WTC11 (cell line): ENCODE measurements around the gene PCDHGA4. TPM values are rescaled to one million over a fixed set of nuclear protein-coding genes. Genes with fewer than 3 reads are reported as not detected.
A peak's percentile ranks its signal among the peaks of the same experiment; 100 is the strongest.

ENCODE experiments used
- ATAC-seq: fragments of 200-7000 bp; cut with Tn5 transposase; 2 replicates; pipeline ENCODE4 v1.10.0; 2021; ENCODE audit warnings: mild to moderate bottlenecking, moderate library complexity
- CTCF ChIA-PET: fragments of 300-600 bp; sonication (Branson Sonifier 250); formaldehyde crosslinking; loops from one replicate; lab custom pipeline; 2021; ENCODE audit warnings: antibody characterized with exemption; lab: Charles Lee
- POLR2A ChIA-PET: fragments of 350-600 bp; sonication (Branson Sonifier 250); formaldehyde crosslinking; loops from one replicate; lab custom pipeline; 2021; ENCODE audit warnings: antibody characterized with exemption; lab: Charles Lee
- DNase-seq: peaks from one replicate; pipeline ENCODE4 v3.0.0; 2021; ENCODE audit warnings: low spot score
- H3K27ac Mint-ChIP-seq: 2 replicates; pipeline ENCODE4 v1.8.0; 2021; ENCODE audit warnings: mixed read lengths
- H3K27me3 Mint-ChIP-seq: 2 replicates; pipeline ENCODE4 v1.8.0; 2021; ENCODE audit warnings: low read depth, mild to moderate bottlenecking, moderate library complexity, mixed read lengths
- H3K36me3 Mint-ChIP-seq: 2 replicates; pipeline ENCODE4 v1.8.0; 2021; ENCODE audit warnings: mixed read lengths
- H3K4me1 Mint-ChIP-seq: 2 replicates; pipeline ENCODE4 v1.8.0; 2022; ENCODE audit warnings: mixed read lengths
- H3K4me3 Mint-ChIP-seq: 2 replicates; pipeline ENCODE4 v1.8.0; 2021; ENCODE audit warnings: mild to moderate bottlenecking, moderate library complexity, mixed read lengths
- H3K9me3 Mint-ChIP-seq: 2 replicates; pipeline ENCODE4 v1.8.0; 2021; ENCODE audit warnings: mixed read lengths
- ATF2 ChIP-seq: sonication (generic); formaldehyde crosslinking; IDR thresholded peaks from 2 replicates; pipeline ENCODE4 v1.8.1; 2022; ENCODE audit warnings: low read depth, missing genetic modification reagents, borderline replicate concordance
- CREB1 ChIP-seq: sonication (generic); formaldehyde crosslinking; IDR thresholded peaks from 2 replicates; pipeline ENCODE4 v1.8.0; 2023; ENCODE audit warnings: mild to moderate bottlenecking, missing genetic modification reagents
- CTCF ChIP-seq: fragments of 200-600 bp; IDR thresholded peaks from 2 replicates; pipeline ENCODE4 v1.8.0; 2022; ENCODE audit warnings: antibody characterized with exemption
- FOXK1 ChIP-seq: sonication (generic); formaldehyde crosslinking; IDR thresholded peaks from 2 replicates; pipeline ENCODE4 v1.8.0; 2022; ENCODE audit warnings: mild to moderate bottlenecking, moderate library complexity, missing genetic modification reagents
- FOXP4 ChIP-seq: sonication (generic); formaldehyde crosslinking; IDR thresholded peaks from 2 replicates; pipeline ENCODE4 v1.8.0; 2022; ENCODE audit warnings: mild to moderate bottlenecking, missing genetic modification reagents
- MYBL2 ChIP-seq: sonication (generic); formaldehyde crosslinking; IDR thresholded peaks from 2 replicates; pipeline ENCODE4 v1.8.1; 2023; ENCODE audit warnings: mild to moderate bottlenecking, moderate library complexity, missing genetic modification reagents
- SMAD4 ChIP-seq: sonication (generic); formaldehyde crosslinking; IDR thresholded peaks from 2 replicates; pipeline ENCODE4 v1.8.0; 2022; ENCODE audit warnings: mild to moderate bottlenecking, missing genetic modification reagents
- SP1 ChIP-seq: sonication (generic); formaldehyde crosslinking; conservative IDR thresholded peaks from 2 replicates; pipeline ENCODE4 v1.8.1; 2022; ENCODE audit warnings: missing genetic modification reagents
- ZNF232 ChIP-seq: sonication (generic); formaldehyde crosslinking; IDR thresholded peaks from 2 replicates; pipeline ENCODE4 v1.8.0; 2022; ENCODE audit warnings: mild to moderate bottlenecking, missing genetic modification reagents
- ZNF317 ChIP-seq: sonication (generic); formaldehyde crosslinking; IDR thresholded peaks from 2 replicates; pipeline ENCODE4 v1.8.1; 2023; ENCODE audit warnings: low read depth, mild to moderate bottlenecking, moderate library complexity, missing genetic modification reagents, borderline replicate concordance
- ZNF396 ChIP-seq: fragments of 250-450 bp; sonication (Bioruptor Pico); IDR thresholded peaks from 2 replicates; pipeline ENCODE4 v1.8.0; 2021; ENCODE audit warnings: mild to moderate bottlenecking, moderate library complexity, borderline replicate concordance
- total RNA-seq: library from RNA; stranded (reverse); gene quantifications from 3 replicates; pipeline ENCODE4 v1.2.3, GENCODE V29; 2021
- TF ChIP-seq, protein P1 (sequence below): fragments of 250-450 bp; sonication (Bioruptor Pico); IDR thresholded peaks from 2 replicates; pipeline ENCODE4 v2.1.2; 2022; ENCODE audit warnings: mild to moderate bottlenecking, moderate library complexity
- TF ChIP-seq, protein P2 (sequence below): sonication (generic); formaldehyde crosslinking; IDR thresholded peaks from 2 replicates; pipeline ENCODE4 v1.8.0; 2022; ENCODE audit warnings: mild to moderate bottlenecking, missing genetic modification reagents
- TF ChIP-seq, protein P3 (sequence below): fragments of 250-450 bp; sonication (Bioruptor Pico); IDR thresholded peaks from 2 replicates; pipeline ENCODE4 v1.9.0; 2021; ENCODE audit warnings: mild to moderate bottlenecking
- TF ChIP-seq, protein P4 (sequence below): fragments of 250-450 bp; sonication (Bioruptor Pico); conservative IDR thresholded peaks from 2 replicates; pipeline ENCODE4 v1.9.0; 2021; ENCODE audit warnings: mild to moderate bottlenecking
- TF ChIP-seq, protein P5 (sequence below): sonication (generic); formaldehyde crosslinking; conservative IDR thresholded peaks from 2 replicates; pipeline ENCODE4 v1.8.1; 2023; ENCODE audit warnings: mild to moderate bottlenecking, low read depth, missing genetic modification reagents, moderate library complexity

Gene PCDHGA4
- total RNA-seq, 1 experiment from 2014 or later = 3.5 TPM

DNA sequence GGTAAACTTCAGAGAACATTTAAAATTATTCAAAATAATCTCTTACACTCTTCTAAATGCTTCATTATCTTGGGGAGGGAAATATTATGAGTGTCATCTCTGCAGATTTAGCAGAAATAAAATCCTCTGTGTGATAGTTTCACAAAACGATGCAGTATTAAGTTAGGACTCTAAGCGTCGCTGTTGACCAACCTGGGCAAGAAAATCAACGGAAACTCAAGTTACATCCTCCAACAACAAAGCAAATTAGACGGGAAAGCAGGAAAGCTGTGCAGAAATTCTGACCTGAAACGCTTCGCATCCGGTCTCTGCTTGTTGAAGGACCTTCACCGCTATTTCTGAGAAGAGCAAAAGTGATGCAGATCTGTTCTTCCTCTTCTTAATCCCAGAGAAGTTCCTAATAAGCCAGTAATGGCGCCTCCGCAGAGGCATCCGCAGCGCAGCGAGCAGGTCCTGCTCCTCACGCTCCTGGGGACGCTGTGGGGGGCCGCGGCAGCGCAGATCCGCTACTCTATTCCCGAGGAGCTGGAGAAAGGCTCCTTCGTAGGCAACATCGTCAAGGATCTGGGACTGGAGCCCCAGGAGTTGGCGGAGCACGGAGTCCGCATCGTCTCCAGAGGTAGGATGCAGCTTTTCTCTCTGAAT is 19.0 kb downstream of the PCDHGA4 start, which contains the start of gene PCDHGA6:
TSS of gene PCDHGA6 (plus strand) at position 219 of the 645 bp plus-strand sequence. CDS start at position 412, 193 bp downstream.
- ChIA-PET CTCF (interaction anchor here (0.6 to 2.6 kb wide), 19 partner anchors 10 to 194 kb away, joined by 3 to 19 read pairs (median 4); partner anchors contain the start of genes PCDHB14, PCDHB15, PCDHGA10 and PCDHGA2), POLR2A (no interaction called here)
- H3K9me3 Mint-ChIP-seq = peaks cover 59% of the 10 kb centered on the region
- TF ChIP-seq ZNF232 (CRISPR knock-in tag) (no peak), ATF2 (CRISPR knock-in tag) (no peak), SP1 (CRISPR knock-in tag) (no peak), ZNF396 (CRISPR knock-in tag) (no peak), FOXK1 (CRISPR knock-in tag) (no peak), MYBL2 (CRISPR knock-in tag) (no peak), CTCF (no peak), CREB1 (CRISPR knock-in tag) (no peak), FOXP4 (no peak), ZNF317 (CRISPR knock-in tag) (no peak), SMAD4 (no peak)
- TF ChIP-seq, protein P1, sequence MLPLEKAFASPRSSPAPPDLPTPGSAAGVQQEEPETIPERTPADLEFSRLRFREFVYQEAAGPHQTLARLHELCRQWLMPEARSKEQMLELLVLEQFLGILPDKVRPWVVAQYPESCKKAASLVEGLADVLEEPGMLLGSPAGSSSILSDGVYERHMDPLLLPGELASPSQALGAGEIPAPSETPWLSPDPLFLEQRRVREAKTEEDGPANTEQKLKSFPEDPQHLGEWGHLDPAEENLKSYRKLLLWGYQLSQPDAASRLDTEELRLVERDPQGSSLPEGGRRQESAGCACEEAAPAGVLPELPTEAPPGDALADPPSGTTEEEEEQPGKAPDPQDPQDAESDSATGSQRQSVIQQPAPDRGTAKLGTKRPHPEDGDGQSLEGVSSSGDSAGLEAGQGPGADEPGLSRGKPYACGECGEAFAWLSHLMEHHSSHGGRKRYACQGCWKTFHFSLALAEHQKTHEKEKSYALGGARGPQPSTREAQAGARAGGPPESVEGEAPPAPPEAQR = no peak
- TF ChIP-seq, protein P2, sequence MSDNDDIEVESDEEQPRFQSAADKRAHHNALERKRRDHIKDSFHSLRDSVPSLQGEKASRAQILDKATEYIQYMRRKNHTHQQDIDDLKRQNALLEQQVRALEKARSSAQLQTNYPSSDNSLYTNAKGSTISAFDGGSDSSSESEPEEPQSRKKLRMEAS = no peak
- TF ChIP-seq, protein P3, sequence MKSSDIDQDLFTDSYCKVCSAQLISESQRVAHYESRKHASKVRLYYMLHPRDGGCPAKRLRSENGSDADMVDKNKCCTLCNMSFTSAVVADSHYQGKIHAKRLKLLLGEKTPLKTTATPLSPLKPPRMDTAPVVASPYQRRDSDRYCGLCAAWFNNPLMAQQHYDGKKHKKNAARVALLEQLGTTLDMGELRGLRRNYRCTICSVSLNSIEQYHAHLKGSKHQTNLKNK = no peak
- TF ChIP-seq, protein P4, sequence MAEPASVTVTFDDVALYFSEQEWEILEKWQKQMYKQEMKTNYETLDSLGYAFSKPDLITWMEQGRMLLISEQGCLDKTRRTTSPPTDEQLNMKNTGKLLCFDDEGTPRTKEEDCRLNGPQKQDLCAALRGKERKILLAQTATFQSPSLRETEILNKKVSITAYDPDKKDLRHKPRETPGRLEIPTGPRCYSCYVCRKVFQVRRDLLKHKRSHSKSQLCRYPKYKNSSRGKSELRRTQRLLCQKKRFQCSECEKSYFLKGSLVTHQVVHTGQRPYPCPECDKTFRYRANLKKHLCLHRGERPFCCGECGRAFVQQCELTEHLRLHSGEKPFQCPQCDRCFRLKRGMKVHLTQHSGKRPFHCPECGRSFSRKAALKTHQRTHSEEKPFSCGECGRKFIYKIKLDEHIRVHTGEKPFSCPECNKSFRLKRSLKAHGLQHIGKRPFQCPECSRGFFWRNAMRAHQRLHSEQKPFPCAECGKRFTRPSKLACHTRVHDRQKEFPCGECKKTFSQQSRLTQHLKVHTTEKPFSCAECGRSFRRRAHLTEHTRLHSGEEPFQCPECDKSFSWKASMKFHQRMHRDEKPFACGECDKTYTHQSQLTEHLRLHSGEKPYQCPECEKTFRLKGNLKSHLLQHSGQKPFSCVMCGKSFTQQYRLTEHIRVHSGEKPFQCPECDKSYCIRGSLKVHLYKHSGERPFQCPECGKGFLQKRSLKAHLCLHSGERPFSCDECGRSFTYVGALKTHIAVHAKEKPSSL (CRISPR knock-in tag) = no peak
- TF ChIP-seq, protein P5, sequence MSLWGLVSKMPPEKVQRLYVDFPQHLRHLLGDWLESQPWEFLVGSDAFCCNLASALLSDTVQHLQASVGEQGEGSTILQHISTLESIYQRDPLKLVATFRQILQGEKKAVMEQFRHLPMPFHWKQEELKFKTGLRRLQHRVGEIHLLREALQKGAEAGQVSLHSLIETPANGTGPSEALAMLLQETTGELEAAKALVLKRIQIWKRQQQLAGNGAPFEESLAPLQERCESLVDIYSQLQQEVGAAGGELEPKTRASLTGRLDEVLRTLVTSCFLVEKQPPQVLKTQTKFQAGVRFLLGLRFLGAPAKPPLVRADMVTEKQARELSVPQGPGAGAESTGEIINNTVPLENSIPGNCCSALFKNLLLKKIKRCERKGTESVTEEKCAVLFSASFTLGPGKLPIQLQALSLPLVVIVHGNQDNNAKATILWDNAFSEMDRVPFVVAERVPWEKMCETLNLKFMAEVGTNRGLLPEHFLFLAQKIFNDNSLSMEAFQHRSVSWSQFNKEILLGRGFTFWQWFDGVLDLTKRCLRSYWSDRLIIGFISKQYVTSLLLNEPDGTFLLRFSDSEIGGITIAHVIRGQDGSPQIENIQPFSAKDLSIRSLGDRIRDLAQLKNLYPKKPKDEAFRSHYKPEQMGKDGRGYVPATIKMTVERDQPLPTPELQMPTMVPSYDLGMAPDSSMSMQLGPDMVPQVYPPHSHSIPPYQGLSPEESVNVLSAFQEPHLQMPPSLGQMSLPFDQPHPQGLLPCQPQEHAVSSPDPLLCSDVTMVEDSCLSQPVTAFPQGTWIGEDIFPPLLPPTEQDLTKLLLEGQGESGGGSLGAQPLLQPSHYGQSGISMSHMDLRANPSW (CRISPR knock-in tag) = no peak
- TF ChIP-seq, all 79 proteins: peak for 0
- ATAC-seq = no peak
- no peak for DNase-seq
- Mint-ChIP-seq H3K27me3 (peaks cover 9% of the 10 kb centered on the region), H3K4me3 (peak within 1 kb of the TSS; percentile 31), H3K4me1 (peaks cover 5% of the 10 kb centered on the region), H3K27ac (no peak within 1 kb of the TSS), H3K36me3 (peaks cover 60% of the 10 kb centered on the region)
